ENCODE results near the gene TNPO2. TPM values are rescaled to one million over a fixed set of nuclear protein-coding genes. Genes with fewer than 3 reads are reported as not detected.
A peak's percentile ranks its signal among the peaks of the same experiment; 100 is the strongest.

TNPO2 gene
- total and polyA plus RNA-seq, 2 of the 13 experiments (the other 11 are each of a cell fraction or from before 2014, with no cell fraction given): 31.7 to 61.0 TPM

GRCh38 chr19:12722566-12723380 lies 959 bp downstream of the TNPO2 start:
- CTCF ChIA-PET (ENCODE audit: low intra/inter-chr PET ratio, low total read pairs): no interaction called here
- H3K4me2 ChIP-seq (ENCODE audit: low read depth, low read length): peak overlapping the region; percentile 98
- peaks cover 2 to 13% of the 10 kb centered on the region in 2 experiments for H3K36me3 ChIP-seq (replicated peaks in 1 of 2; ENCODE audit: control insufficient read depth in 1 of 2, insufficient read depth in 2 of 2, low read length in 2 of 2)
- peak overlapping the region; percentile 92 to 96 (median 93) for H3K4me3 ChIP-seq (replicated peaks in 1 of 3; ENCODE audit: insufficient read depth in 1 of 3, low read depth in 2 of 3, low read length in 3 of 3)
- peak; percentile 97 for FAIRE-seq
- no peaks in the 10 kb centered on the region for H3K9me3 ChIP-seq (ENCODE audit: low read length)
- POLR2A ChIA-PET: interaction anchor here (0.6 to 4.8 kb wide), 14 partner anchors 10 to 211 kb away, joined by 3 to 51 read pairs (median 4); partner anchors contain the start of genes FARSA, FBXW9, GET3 and JUNB
- peak overlapping the region; percentile 87 for H3K9ac ChIP-seq (ENCODE audit: insufficient read depth, low read depth, low read length)
- H3K27ac ChIP-seq (ENCODE audit: extremely low read length, insufficient read depth, low read length): peak overlapping the region; percentile 77
- no peaks in the 10 kb centered on the region; a peak in 1 of 5 replicates for H3K27me3 ChIP-seq (ENCODE audit: control insufficient read depth in 1 of 2, insufficient read depth in 2 of 2, low read length in 2 of 2)
- 1% methylated on average over 32 of the region's 32 CpGs for WGBS (ENCODE audit: low lambda C conversion rate)
- H3K4me1 ChIP-seq (ENCODE audit: insufficient read depth, low read length): peaks cover 20% of the 10 kb centered on the region
- peak; percentile 99 for DNase-seq (ENCODE audit: low spot score)
- peak; percentile 75 for ATAC-seq
- TSS peak; percentile 98 for BruUV-seq (replicated peaks)
- in situ Hi-C loops (cut with HindIII; ENCODE audit: extremely low pct_ligation_motif_present, low pct_unique_long_range_greater_than_20kb): no loop called here
- intact Hi-C loops (cut with micrococcal nuclease; ENCODE audit: unreplicated experiment): loop anchor here (1.0 kb wide), 1 partner anchor 15 kb away; the partner anchor contains the start of gene GET3
- H4K20me1 ChIP-seq (ENCODE audit: insufficient read depth, low read length): no peaks in the 10 kb centered on the region
- peak overlapping the region; percentile 78 for H2AFZ ChIP-seq (ENCODE audit: low read length)
- H3K79me2 ChIP-seq (ENCODE audit: insufficient read depth, low read length): peaks cover 54% of the 10 kb centered on the region
- 0 out of 2 replicates have a peak, but pooled peaks have one; percentile 34 for TF ChIP-seq ZNF552 (CRISPR knock-in tag; IDR thresholded peaks at IDR 0.05; ENCODE audit: borderline replicate concordance)
- TF ChIP-seq SNAPC2 (CRISPR knock-in tag; IDR thresholded peaks at IDR 0.05): peak; percentile 71; the same call in 1 of the 2 replicates
- peak; percentile 69; the same call in 1 of the 2 replicates for TF ChIP-seq HBP1 (CRISPR knock-in tag; IDR thresholded peaks at IDR 0.05; ENCODE audit: low read depth)
- TF ChIP-seq ZBTB20 (CRISPR knock-in tag; IDR thresholded peaks at IDR 0.05; ENCODE audit: borderline replicate concordance, low read depth): no peak
- TF ChIP-seq FOXP1 (IDR thresholded peaks at IDR 0.05): no peak
- no peak for TF ChIP-seq FOXP1 (CRISPR knock-in tag; IDR thresholded peaks at IDR 0.05)
- no peak; the same call in 1 of the 2 replicates for TF ChIP-seq SIX1 (CRISPR knock-in tag; IDR thresholded peaks at IDR 0.05; ENCODE audit: borderline replicate concordance)
- peak; percentile 78; the same call in 1 of the 2 replicates for TF ChIP-seq ZZZ3 (CRISPR knock-in tag; IDR thresholded peaks at IDR 0.05; ENCODE audit: borderline replicate concordance)
- TF ChIP-seq MIER2 (CRISPR knock-in tag; IDR thresholded peaks at IDR 0.05): no peak; the same call in 1 of the 2 replicates
- no peak for TF ChIP-seq PRPF4 (IDR thresholded peaks at IDR 0.05; ENCODE audit: low read depth, low read length, poor library complexity, severe bottlenecking)
- no peak for TF ChIP-seq ZNF282 (IDR thresholded peaks at IDR 0.05; ENCODE audit: partially characterized antibody)
- peak; percentile 99 for TF ChIP-seq USF2 (IDR thresholded peaks at IDR 0.05; ENCODE audit: low read depth, low read length)
- TF ChIP-seq USF2 (CRISPR knock-in tag; IDR thresholded peaks at IDR 0.05; ENCODE audit: borderline replicate concordance): peak; percentile 97; the same call in 1 of the 2 replicates
- TF ChIP-seq ZNF326 (CRISPR knock-in tag; IDR thresholded peaks at IDR 0.05; ENCODE audit: borderline replicate concordance): no peak
- no peak for TF ChIP-seq ZNF225 (CRISPR knock-in tag; IDR thresholded peaks at IDR 0.05)
- peak; percentile 84 for TF ChIP-seq ZNF143 (CRISPR knock-in tag; IDR thresholded peaks at IDR 0.05)
- no peak for TF ChIP-seq ZNF451 (CRISPR knock-in tag; IDR thresholded peaks at IDR 0.05)
- TF ChIP-seq RFXANK (CRISPR knock-in tag; IDR thresholded peaks at IDR 0.05): no peak
- no peak for TF ChIP-seq GLMP (CRISPR knock-in tag; IDR thresholded peaks at IDR 0.05; ENCODE audit: borderline replicate concordance)
- peak; percentile 26 for TF ChIP-seq HNRNPLL (IDR thresholded peaks at IDR 0.05; ENCODE audit: low read depth, low read length, poor library complexity, severe bottlenecking)
